Ascending aorta (tissue), 2 donors: ENCODE results near the gene CHAF1A. TPM values are rescaled to one million over a fixed set of nuclear protein-coding genes. Genes with fewer than 3 reads are reported as not detected.

Experiments used
- DNase-seq, 2 donors: peaks; one replicate each; pipeline ENCODE4 v3.0.0-alpha.2; 2019; ENCODE audit warnings: low spot score in 2 of 2
- H3K27ac ChIP-seq, 2 donors: fragments of 200-600 bp; sonication (generic); one replicate each; pipeline ENCODE4 v1.5.1; 2016 to 2017; ENCODE audit warnings: mild to moderate bottlenecking in 1 of 2
- H3K27me3 ChIP-seq: fragments of 200-600 bp; sonication (generic); one replicate; pipeline ENCODE4 v1.5.1; 2017
- H3K36me3 ChIP-seq, 2 donors: fragments of 200-600 bp; sonication (generic); one replicate each; pipeline ENCODE4 v1.5.1; 2016
- H3K4me1 ChIP-seq, 2 donors: fragments of 200-600 bp; sonication (generic); one replicate each; pipeline ENCODE4 v1.5.1; 2016 to 2017; ENCODE audit warnings: mild to moderate bottlenecking in 1 of 2
- H3K4me3 ChIP-seq, 2 donors: fragments of 200-600 bp; sonication (generic); one replicate each; pipeline ENCODE4 v1.5.1; 2016 to 2017; ENCODE audit warnings: mild to moderate bottlenecking in 1 of 2
- H3K9me3 ChIP-seq, 2 donors: fragments of 200-600 bp; sonication (generic); one replicate each; pipeline ENCODE4 v1.5.1; 2016
- CTCF ChIP-seq, 3 experiments: fragments of 200-600 bp in 2 of 3; fragments of 450-650 bp in 1 of 3; sonication (generic) in 2 of 3; IDR thresholded peaks; one replicate each; pipeline ENCODE4 v1.5.1; 2016 to 2019; ENCODE audit warnings: antibody characterized with exemption in 3 of 3, mild to moderate bottlenecking in 1 of 3, moderate library complexity in 1 of 3
- intact Hi-C: fragments of 100-400 bp; cut with DNase I; formaldehyde crosslinking; loops from one replicate; pipeline ENCODE4 v1.15.1; 2023
- total RNA-seq: library from RNA; depleted of rRNA; stranded (reverse); fragments of >200 nt; gene quantifications from one replicate; pipeline ENCODE4 v1.1.0, GENCODE V29; 2016

CHAF1A gene
- total RNA-seq, 1 donor from 2014 or later, result 0.85 TPM

GRCh38 chr19:4442819-4443146 lies 40.3 kb downstream of the CHAF1A start:
- intact Hi-C loops, result no loop called here
- DNase-seq, result no peak
- TF ChIP-seq CTCF (IDR thresholded peaks at IDR 0.05), result no peak
- Histone ChIP-seq H3K27ac (no peak overlapping the region), H3K27me3 (no peaks in the 10 kb centered on the region), H3K36me3 (peaks cover 33 to 36% of the 10 kb centered on the region in 2 donors), H3K4me3 (no peak overlapping the region), H3K4me1 (no peaks in the 10 kb centered on the region), H3K9me3 (no peaks in the 10 kb centered on the region)

DNA sequence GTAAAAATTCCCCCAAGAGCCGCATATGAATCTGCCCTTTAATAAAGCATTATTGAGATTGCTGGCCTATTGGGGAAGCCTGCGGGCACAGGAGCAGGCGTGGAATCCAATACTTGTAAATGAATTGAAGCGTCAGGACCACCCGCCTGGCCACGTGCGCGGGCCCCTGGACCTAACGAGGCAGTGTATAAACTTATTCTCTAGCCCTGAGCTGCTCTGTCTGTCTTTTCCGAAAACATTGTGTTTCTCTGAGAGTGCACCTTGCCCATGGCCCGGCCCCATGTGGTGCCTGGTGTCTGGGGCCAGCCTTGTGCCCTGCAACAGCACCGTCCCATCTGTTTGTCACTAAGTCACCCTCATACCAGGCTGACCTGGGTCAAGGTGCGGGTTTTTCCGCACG lies 40.7 kb downstream of the CHAF1A start:
- no peak for TF ChIP-seq CTCF (IDR thresholded peaks at IDR 0.05)
- peaks cover 37 to 40% of the 10 kb centered on the region in 2 donors for H3K36me3 ChIP-seq
- no peak overlapping the region for H3K4me3 ChIP-seq
- no peaks in the 10 kb centered on the region for H3K9me3 ChIP-seq
- DNase-seq, result no peak
- no peaks in the 10 kb centered on the region for H3K4me1 ChIP-seq
- intact Hi-C loops, result no loop called here
- no peak overlapping the region for H3K27ac ChIP-seq
- H3K27me3 ChIP-seq, result no peaks in the 10 kb centered on the region

- H3K36me3 ChIP-seq, result peaks cover 45 to 50% of the 10 kb centered on the region in 2 donors
- no peak overlapping the region for H3K27ac ChIP-seq
- no peaks in the 10 kb centered on the region for H3K27me3 ChIP-seq
- peaks cover 0 to 7% of the 10 kb centered on the region in 2 donors for H3K4me1 ChIP-seq
- DNase-seq, result no peak
- H3K4me3 ChIP-seq, result no peak overlapping the region
- no peak for TF ChIP-seq CTCF (IDR thresholded peaks at IDR 0.05)
- intact Hi-C loops, result no loop called here
- H3K9me3 ChIP-seq, result no peaks in the 10 kb centered on the region
Measured at GRCh38 chr19:4443966-4444764, 41.7 kb downstream of the CHAF1A start.

- intact Hi-C loops, result no loop called here
- no peaks in the 10 kb centered on the region for H3K9me3 ChIP-seq
- peaks cover 54 to 59% of the 10 kb centered on the region in 2 donors for H3K36me3 ChIP-seq
- DNase-seq, result no peak
- H3K4me3 ChIP-seq, result no peak overlapping the region
- H3K4me1 ChIP-seq, result peaks cover 0 to 12% of the 10 kb centered on the region in 2 donors
- no peak overlapping the region for H3K27ac ChIP-seq
- no peaks in the 10 kb centered on the region for H3K27me3 ChIP-seq
- no peak for TF ChIP-seq CTCF (IDR thresholded peaks at IDR 0.05)
Measured at GRCh38 chr19:4444765-4445741, 42.6 kb downstream of the CHAF1A start.

DNA sequence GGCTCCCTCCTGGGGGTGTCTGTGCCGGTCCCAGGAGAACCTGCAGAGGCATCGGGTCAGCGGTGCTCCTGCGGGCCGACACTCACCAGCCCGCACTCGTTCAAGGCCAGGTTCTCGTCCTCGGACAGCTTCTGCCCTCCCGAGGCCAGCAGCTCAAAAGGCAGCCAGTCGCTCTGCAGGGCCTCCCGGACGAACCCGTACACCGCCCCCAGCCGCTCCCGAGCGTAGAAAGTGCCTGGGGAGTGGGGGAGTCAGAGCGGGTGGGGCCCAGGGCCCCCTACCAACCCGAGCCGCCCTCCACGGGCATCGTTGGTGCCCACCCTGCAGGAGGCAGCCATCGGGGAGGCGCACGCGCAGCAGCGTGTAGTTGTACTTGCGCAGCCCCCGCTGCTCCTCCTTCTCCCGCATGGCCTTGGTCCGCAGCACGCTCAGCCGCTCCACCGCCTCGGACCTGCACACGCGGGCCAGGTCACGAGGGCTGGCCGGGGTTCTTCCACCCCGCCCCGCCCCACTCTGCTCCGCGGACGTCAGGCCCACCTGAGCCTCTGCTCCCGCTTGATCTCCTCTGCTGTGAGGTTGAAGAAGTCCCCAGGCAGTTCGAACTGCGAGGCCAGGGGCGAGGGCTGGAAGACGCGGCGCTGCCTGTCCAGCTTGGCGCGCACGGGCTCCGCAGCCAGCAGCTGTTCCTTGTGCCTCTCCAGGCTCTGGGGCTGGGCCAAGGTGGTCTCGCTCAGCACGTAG lies 43.7 kb downstream of the CHAF1A start:
- H3K27me3 ChIP-seq, result no peaks in the 10 kb centered on the region
- H3K36me3 ChIP-seq, result peaks cover 59 to 67% of the 10 kb centered on the region in 2 donors
- TF ChIP-seq CTCF (IDR thresholded peaks at IDR 0.05), result no peak
- H3K9me3 ChIP-seq, result no peaks in the 10 kb centered on the region
- DNase-seq, result no peak
- no peak overlapping the region for H3K4me3 ChIP-seq
- no peak overlapping the region for H3K27ac ChIP-seq
- H3K4me1 ChIP-seq, result peaks cover 0 to 12% of the 10 kb centered on the region in 2 donors
- intact Hi-C loops, result no loop called here
